HG03439 (cell line): ENCODE measurements around the gene ATCAY.
"Not testable (repeated sequence)": the region's sequence is repeated elsewhere in the genome, so short reads cannot be mapped to it uniquely, and the experiment has no call there.

ENCODE experiments used
- ATAC-seq: cut with Tn5 transposase; IDR thresholded peaks from one replicate; pipeline ENCODE4 v1.9.1; 2021; ENCODE audit warnings: mild to moderate bottlenecking, moderate library complexity; ENCODE audit not compliant: unreplicated experiment

Gene ATCAY

DNA sequence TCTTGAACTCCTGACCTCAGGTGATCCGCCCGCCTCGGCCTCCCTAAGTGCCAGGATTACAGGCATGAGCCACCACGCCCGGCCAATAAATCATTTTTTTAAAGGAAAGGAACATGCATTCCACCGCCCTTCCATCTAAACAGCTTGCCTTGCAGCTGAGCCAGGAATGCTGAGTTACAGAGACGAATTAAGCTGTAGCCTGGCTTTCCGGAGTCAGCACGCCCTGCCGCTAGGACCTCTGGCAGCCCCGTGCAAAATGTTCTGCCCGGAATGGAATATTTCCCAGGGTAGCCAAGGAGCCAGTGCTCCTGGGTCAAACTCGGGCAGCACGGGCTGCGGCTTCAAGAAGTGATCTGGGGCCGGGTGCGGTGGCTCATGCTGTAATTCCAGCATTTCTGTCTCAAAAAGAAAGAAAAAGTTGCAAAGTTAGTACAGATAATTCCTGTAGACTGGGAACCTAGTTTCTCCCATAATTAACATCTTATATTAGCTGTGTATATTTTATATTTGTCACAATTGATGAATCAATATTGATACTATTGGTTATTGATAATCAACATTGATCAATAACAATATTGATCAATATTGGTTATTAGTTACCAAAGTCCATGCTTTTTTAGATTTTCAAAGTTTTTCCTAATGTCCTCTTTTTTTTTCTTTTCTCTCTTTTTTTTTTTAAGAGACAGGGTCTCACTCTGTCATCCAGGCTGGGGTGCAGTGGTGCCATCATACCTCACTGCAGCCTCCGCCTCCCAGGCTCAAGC lies 19.2 kb downstream of the ATCAY start:
- no peak for ATAC-seq

DNA sequence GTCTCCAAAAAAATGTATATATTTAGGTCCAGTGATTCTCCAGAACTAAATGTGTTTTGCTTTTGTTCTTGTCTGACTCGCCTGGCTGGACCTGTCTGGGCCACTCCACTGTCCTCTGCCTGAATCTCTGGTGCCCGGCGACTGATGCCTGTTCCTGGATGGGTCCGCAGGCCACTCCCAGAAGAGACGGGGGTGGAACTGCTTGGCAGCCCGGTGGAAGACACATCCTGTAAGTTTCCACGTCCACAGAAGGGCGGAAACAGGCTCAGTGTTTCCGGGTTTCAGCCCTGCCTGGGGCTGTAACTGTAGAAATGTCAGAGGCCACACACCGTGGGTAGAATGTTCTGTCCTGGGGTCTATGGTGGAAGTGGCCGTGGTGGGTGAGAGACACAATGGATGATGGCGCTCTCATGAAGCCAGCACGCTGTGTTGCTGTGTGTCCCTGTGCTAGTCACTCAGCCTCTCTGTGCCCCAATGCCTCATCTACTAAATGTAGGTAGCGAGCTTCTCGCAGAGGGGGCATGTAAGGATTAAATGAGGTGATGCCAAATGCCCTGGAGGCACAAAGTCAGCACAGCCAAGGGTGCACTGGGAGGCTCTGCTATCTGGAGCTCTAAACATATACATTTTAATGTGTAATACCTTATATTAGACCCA lies 22.0 kb downstream of the ATCAY start:
- ATAC-seq, result no peak

DNA sequence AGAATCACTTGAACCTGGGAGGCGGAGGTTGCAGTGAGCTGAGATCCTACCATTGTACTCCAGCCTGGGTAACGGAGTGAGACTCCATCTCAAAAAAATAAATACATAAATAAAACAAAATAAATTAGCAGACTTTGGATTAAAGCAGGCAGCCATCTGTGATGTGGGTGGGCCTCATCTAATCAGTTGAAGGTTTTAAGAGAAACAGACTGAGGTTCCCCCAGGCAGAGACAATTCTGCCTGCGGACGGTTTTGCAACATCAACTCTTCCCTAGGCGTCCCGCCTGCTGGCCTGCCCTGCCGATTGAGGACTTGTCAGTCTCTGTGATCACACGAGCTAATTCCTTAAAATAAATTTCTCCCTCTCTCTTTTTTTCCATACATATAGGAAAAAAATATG lies 23.7 kb downstream of the ATCAY start:
- no peak for ATAC-seq

DNA sequence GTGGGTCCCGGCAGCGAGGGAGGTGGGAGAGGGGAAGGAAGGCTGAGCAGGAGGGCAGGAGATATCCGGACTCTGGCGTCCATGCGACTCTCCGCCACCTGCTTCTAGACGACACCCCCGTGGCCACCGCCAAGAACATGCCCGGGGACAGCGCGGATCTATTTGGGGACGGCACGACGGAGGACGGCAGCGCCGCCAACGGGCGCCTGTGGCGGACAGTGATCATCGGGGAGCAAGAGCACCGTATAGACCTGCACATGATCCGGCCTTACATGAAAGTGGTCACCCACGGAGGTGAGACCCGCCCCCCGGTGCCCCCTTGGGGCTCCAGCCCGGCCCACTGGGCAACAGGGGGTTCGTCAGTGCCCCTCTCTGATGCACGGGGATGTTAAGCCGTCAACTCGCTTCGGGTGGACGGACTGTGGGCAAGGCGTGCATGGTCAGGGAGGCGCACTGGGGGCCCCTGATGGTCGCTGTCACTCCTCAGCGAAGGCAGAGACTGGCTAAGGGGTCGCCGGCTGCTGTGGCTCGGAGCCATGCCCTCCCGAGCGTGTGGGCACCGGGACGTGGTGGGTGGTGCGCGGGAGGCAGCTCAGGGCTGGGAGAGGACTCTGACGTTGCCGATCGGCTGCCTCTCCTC lies 27.3 kb downstream of the ATCAY start:
- ATAC-seq, result no peak

DNA sequence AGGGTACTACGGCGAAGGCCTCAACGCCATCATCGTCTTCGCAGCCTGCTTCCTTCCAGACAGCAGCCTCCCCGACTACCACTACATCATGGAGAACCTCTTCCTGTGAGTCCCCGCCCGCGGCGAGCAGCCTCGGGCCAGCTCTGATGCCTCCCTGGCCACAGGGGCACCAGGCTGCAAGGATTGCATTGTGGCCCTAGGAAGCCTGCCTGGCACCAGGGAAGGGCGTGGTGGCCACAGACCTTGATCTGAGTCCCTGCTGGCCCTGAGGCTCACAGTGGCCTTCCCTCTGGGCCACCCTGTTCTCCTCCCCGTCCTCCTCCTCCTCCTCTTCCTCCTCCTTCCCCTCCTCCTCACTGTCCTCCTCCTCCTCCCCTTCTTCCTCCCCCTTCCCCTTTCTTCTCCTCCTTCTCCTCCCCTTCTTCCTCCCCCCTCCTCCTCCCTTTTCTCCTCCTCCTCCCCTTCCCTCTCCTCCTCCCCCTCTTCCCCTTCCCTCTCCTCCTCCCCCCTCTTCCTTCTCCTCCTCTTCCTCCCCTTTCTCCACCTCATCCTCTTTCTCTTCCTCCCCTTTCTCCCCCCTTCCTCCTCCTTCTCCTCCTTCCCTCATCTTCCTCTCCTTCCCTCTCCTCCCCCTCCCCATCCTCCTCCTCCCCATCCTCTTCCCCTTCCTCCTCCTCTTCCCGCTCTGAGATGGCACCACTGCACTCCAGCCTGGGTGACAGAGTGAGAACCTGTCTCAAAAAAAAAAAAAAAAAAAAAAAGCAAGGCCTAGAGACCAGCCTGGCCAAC lies 28.0 kb downstream of the ATCAY start:
- ATAC-seq, result no peak

DNA sequence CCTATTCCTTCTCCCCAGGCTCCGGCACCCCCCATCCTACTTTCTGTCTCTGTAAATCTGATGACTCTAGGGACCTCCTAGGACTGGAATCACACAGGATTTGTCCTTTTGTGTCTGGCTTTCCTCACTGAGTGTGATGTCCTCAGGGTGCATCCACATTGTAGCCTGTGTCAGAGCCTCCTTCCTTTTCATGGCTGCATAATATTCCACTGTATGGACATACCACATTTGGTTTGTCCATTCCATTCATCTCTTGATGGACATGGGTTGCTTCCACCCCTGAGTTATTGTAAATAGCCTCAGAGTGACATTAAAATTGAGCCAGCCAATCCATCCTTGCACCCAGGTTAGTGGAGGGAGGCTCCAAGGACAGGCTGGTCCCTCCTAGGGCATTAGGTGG lies 29.6 kb downstream of the ATCAY start:
- ATAC-seq, result no peak

DNA sequence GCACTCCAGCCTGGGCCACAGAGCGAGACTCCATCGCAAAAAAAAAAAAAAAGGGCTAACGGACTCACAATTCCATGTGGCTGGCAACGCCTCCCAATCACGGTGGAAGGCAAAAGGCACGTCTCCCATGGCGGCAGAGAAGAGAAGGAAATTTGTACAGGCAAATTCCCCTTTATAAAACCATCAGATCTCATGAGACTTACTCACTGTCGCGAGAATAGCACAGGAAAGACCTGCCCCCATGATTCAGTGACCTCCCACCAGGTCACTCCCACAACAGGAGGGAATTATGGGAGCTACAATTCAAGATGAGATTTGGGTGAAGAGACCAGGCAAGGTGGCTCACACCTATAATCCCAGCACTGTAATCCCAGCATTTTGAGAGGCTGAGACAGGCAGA lies 33.7 kb downstream of the ATCAY start:
- no peak for ATAC-seq

DNA sequence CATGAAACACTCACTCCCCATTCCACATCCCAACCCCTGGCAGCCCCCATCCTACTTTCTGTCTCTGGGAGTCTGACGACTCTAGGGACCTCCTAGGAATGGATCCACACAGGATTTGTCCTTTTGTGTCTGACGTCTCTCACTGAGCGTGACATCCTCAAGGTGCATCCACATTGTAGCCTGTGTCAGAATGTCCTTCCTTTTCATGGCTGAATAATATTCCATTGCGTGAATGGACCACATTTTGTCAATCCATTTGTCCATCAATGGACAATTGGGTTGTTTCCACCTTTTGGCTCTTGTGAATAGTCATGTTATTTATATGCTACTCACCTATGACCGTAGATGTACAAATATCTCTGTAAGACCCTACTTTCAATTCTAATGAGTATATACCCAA lies 35.5 kb downstream of the ATCAY start:
- ATAC-seq, result no peak

DNA sequence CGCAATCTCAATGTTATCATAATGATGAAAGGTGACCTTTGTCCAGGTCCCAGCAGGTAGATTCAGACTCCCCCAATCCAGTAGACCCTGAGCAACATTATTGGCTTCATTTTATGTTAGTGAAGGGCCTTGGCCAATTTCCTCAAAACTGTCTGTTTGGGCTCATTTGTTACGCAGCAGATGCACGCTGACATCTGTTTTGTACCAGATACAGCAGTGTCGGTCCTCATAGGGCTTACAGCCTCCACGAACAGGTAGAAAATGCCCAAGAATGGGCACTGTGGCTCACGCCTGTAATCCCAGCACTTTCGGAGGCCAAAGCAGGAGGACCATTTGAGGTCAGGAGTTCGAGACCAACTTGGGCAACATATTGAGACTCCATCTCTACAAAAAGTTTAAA lies 39.3 kb downstream of the ATCAY start:
- ATAC-seq, result no peak

DNA sequence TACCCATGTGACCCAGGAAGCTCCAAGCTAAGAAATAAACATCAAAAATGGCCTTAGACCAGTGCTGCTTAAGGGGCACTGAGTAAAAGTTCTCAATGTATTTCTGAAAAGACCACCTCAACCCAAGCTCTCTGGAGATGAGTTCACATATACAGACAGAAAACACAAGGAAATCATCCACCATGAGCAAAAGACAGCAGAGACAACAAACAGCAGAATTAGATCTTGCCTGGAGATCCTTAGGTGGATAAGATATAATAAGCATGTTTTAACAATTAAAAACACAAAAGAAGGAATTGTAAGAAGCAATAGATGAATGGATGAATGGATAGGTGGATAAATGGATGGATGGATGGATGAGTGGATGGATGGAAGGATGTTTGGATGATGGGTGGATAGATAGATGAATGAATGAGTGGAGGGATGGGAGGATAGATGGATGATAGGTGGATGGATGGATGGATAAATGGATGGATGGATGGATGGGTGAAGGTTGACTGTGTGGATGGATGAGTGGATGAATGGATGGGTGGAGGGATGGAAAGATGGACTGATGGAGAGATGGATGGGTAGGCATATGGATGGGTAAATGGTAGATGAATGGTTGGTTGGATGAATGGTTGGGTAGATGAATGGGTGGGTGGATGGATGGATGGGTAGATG lies 42.7 kb downstream of the ATCAY start:
- no peak for ATAC-seq

DNA sequence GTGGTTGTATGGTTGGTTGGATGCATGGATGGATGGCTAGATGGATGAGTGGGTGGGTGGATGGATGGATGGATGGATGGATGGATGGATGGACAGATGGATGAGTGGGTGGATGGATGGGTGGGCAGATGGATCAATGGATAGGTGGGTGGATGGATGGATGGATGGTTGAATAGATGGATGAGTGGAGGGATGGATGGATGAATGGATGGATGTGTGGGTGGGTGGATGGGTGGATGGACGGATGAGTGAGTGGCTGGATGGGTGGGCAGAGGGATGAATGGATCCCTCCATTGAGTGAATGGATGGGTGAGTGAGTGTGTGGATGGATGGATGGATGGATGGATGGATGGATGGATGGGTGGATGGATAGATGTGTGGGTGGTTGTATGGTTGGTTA lies 43.4 kb downstream of the ATCAY start:
- no peak for ATAC-seq

DNA sequence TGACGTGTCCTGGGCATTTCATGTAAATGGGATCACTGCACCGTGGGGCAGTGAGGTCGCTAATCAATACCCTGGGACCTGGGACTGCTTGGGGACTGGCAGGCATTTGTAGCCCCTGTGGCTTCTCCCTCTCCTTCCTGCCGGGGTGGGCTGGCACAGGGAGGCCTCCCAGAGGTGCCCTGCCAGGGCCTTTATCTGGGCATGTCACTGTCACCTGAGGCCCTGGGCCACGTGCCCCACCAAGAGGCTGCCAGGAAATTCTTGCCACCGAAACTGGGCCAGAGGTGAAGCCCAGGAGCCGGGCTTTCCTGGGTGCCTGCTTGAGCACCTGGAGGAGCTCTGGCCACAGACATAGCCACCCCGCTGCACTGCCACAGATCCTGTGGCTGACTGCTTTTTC lies 50.6 kb downstream of the ATCAY start:
- ATAC-seq, result no peak

DNA sequence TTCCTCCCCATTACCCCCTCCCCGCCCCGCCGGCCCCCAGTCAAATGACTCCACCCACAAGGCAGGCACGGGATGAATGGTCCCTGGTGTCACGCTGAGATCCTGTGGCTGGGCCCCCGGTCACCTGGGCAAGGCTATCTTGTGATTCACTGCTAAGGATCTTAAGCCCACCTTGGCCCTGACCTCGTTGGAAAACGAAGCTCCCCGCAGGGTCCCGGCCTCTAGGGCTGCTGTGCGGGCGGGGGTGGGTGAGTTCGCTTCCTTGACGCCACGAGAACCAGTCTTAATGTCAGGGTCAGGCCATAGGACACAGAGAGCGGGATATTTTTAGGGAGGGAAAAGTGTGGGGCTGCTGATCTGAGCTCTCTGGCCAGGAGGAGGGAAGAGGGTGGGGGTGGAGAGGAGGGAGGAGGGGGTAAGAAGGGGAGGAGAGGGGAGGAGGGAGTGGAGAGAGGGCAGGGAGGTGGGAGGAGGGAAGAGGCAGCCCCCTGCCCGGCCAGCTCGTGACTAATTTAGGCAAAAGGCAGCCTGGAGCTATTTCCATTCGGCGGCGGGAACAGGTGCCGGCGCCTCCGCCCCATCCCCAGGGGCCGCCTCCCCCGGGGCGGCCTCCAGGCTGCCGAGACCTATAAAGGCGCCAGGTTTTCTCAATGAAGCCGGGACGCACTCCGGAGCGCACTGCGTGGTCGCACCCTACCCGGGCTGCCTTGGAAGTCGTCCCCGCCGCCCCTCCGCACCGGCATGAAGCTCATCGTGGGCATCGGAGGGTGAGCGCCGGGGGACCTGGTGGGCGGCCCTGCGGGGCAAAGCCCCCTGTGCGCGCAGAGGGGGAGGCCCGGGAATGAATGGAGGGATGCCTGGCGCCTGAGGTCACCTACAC lies 52.7 kb downstream of the ATCAY start, which contains the start of gene NMRK2:
Gene NMRK2, plus strand, starts transcription at position 139 of the 880 bp plus-strand sequence. Its CDS starts 603 bp downstream, at position 742.
- no peak for ATAC-seq

DNA sequence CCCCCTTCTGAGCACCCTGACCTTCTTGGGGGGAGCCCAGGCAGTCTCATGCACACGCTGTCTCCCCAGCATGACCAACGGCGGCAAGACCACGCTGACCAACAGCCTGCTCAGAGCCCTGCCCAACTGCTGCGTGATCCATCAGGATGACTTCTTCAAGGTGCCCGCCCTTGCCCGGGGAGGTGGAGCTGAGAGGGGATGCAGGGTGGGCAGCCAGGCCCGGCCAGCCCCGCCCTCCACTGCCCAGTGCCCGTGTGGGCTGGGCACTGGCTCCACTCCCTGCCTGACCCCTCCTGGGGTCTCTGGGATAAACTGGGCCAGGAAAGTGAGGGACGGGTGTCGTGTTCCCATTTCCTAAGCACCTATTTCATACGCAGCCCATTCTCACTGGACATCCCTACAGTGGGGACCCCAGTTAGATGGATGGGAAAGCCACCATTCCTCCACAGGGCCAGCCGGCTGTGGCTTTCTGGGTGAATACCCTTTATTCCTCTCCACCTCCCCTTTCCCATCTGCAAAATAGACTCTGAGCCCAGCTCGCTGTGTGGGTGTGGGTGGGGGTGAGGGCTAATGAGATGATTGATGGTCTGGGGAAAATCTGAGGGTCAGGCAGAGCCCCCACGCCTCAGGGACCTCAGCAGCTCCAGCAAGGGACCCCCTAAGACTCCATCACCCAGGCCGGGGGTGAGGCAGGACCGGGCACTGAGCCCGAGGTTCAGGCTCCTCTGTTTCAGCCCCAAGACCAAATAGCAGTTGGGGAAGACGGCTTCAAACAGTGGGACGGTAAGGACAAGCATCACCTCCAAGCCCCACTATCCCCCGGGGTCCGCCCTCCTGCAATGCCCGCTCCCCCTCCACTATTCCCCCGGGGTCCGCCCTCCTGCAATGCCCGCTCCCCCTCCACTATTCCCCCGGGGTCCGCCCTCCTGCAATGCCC lies 56.3 kb downstream of the ATCAY start:
- ATAC-seq, result no peak

DNA sequence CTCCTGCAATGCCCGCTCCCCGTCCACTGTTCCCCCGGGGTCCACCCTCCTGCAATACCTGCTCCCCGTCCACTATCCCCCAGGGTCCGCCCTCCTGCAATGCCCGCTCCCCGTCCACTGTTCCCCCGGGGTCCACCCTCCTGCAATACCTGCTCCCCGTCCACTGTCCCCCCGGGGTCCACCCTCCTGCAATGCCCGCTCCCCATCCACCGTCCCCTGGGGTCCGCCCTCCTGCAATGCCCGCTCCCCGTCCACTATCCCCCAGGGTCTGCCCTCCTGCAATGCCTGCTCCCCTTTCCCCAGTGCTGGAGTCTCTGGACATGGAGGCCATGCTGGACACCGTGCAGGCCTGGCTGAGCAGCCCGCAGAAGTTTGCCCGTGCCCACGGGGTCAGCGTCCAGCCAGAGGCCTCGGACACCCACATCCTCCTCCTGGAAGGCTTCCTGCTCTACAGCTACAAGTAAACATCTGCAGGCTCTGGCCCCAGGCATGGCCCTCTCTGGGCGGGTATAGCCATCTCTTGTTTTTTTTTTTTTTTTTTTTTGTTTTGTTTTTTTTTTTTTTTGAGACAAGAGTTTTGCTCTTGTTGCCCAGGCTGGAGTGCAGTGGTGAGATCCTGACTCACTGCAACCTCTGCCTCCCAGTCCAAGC lies 57.9 kb downstream of the ATCAY start:
- not testable (repeated sequence) for ATAC-seq

DNA sequence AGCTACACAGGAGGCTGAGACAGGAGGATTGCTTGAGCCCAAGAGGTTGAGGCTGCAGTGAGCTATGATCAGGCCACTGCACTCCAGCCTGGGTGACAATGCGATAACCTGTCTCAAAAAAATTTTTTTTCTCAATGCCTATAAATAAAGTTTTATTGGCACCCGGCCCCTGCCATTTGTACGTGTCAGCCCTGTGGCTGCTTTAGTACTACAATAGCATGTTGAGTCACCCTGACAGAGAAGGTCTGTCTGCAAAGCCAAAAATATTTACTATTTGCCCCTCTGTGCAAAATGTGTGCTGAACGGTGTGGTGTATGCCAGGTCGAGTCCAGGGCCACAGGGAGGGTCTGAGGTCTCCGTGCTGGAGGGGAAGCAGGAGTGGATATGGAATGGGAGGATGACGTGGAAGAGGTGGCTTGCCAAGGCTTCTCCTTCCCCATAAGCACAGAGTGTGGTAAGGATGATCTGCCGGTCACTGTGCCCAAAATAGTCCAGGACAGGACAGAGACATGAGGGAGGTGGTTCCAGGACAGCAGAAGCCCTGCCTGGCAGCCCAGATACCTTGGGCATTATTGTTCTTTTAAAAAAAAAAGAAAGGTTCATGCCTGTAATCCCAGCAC lies 62.4 kb downstream of the ATCAY start:
- no peak for ATAC-seq

DNA sequence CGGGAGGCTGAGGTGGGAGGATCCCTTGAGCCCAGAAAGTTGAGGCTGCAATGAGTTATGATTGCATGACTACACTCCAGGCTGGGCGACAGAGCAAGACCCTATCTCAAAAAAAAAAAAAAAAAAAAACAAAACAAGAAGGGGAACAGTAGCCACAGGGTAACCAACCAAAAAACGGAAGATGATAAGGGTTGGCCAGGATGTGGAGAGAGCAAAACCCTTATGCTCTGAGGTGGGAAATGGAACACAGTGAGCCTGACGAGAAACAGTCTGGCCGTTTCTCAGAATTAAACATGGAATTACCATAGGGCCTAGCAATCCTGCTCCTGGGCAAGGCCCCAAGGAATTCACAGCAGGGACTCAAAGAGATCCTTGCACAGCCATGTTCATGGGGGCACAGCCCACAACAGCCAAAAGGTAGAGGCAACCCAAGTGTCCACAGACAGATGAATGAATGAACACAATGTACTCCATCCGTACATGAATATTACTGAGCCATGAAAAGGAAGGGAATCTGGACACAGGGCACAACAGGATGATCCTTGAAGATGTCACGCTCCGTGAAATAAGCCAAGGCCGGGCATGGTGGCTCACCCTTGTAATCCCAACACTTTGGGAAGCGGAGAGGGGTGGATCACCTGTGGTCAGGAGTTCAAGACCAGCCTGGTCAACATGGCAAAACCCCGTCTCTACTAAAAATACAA lies 63.7 kb downstream of the ATCAY start:
- ATAC-seq, result no peak
